ENCODE measurements around the gene NEGR1.

GRCh38 chr1:71603044-71603776, 679.1 kb downstream of the NEGR1 start:
- TF ChIP-seq MAX (IDR thresholded peaks at IDR 0.05) (no peak), CTCF (IDR thresholded peaks at IDR 0.05; ENCODE audit: low read depth, low read length, missing input control) (no peak), YY1 (IDR thresholded peaks at IDR 0.05) (no peak)
